Ascending aorta (tissue), 2 donors: ENCODE data around the gene PCSK7. TPM values are rescaled to one million over a fixed set of nuclear protein-coding genes. Genes with fewer than 3 reads are reported as not detected.

Source experiments
- DNase-seq, 2 donors: peaks; one replicate each; pipeline ENCODE4 v3.0.0-alpha.2; 2019; ENCODE audit warnings: low spot score in 2 of 2
- H3K27ac ChIP-seq, 2 donors: fragments of 200-600 bp; sonication (generic); one replicate each; pipeline ENCODE4 v1.5.1; 2016 to 2017; ENCODE audit warnings: mild to moderate bottlenecking in 1 of 2
- H3K27me3 ChIP-seq: fragments of 200-600 bp; sonication (generic); one replicate; pipeline ENCODE4 v1.5.1; 2017
- H3K36me3 ChIP-seq, 2 donors: fragments of 200-600 bp; sonication (generic); one replicate each; pipeline ENCODE4 v1.5.1; 2016
- H3K4me1 ChIP-seq, 2 donors: fragments of 200-600 bp; sonication (generic); one replicate each; pipeline ENCODE4 v1.5.1; 2016 to 2017; ENCODE audit warnings: mild to moderate bottlenecking in 1 of 2
- H3K4me3 ChIP-seq, 2 donors: fragments of 200-600 bp; sonication (generic); one replicate each; pipeline ENCODE4 v1.5.1; 2016 to 2017; ENCODE audit warnings: mild to moderate bottlenecking in 1 of 2
- H3K9me3 ChIP-seq, 2 donors: fragments of 200-600 bp; sonication (generic); one replicate each; pipeline ENCODE4 v1.5.1; 2016
- CTCF ChIP-seq, 3 experiments: fragments of 200-600 bp in 2 of 3; fragments of 450-650 bp in 1 of 3; sonication (generic) in 2 of 3; IDR thresholded peaks; one replicate each; pipeline ENCODE4 v1.5.1; 2016 to 2019; ENCODE audit warnings: antibody characterized with exemption in 3 of 3, mild to moderate bottlenecking in 1 of 3, moderate library complexity in 1 of 3
- intact Hi-C: fragments of 100-400 bp; cut with DNase I; formaldehyde crosslinking; loops from one replicate; pipeline ENCODE4 v1.15.1; 2023
- total RNA-seq: library from RNA; depleted of rRNA; stranded (reverse); fragments of >200 nt; gene quantifications from one replicate; pipeline ENCODE4 v1.1.0, GENCODE V29; 2016

PCSK7 gene
- total RNA-seq, 1 donor from 2014 or later, result 112 TPM

- Histone ChIP-seq H3K36me3 (peaks cover 24 to 38% of the 10 kb centered on the region in 2 donors), H3K27me3 (no peaks in the 10 kb centered on the region), H3K4me3 (peak overlapping the region in 1 of 2 donors; percentile 97), H3K9me3 (no peaks in the 10 kb centered on the region), H3K27ac (no peak overlapping the region), H3K4me1 (peaks cover 14 to 28% of the 10 kb centered on the region in 2 donors)
- intact Hi-C loops, result loop anchor here (1.0 kb wide), 1 partner anchor 44 kb away; no protein-coding TSS in a partner anchor
- no peak for TF ChIP-seq CTCF (IDR thresholded peaks at IDR 0.05)
- DNase-seq, result no peak
Observed at GRCh38 chr11:117181586-117182550, 50.0 kb downstream of the PCSK7 start.

- DNase-seq, result peak in 1 of 2 donors; percentile 90
- Histone ChIP-seq H3K36me3 (peaks cover 18 to 33% of the 10 kb centered on the region in 2 donors), H3K4me1 (peaks cover 14 to 28% of the 10 kb centered on the region in 2 donors), H3K9me3 (no peaks in the 10 kb centered on the region), H3K27me3 (no peaks in the 10 kb centered on the region), H3K4me3 (peak overlapping the region; percentile 28 to 97), H3K27ac (peak overlapping the region; percentile 98 to 99)
- peak; percentile 74 to 76 (median 76) for TF ChIP-seq CTCF (IDR thresholded peaks at IDR 0.05)
- intact Hi-C loops, result loop anchor here (1.0 kb wide), 1 partner anchor 45 kb away; no protein-coding TSS in a partner anchor
Observed at GRCh38 chr11:117180661-117181585, 51.0 kb downstream of the PCSK7 start.

- intact Hi-C loops, result no loop called here
- peaks cover 14 to 28% of the 10 kb centered on the region in 2 donors for H3K4me1 ChIP-seq
- peak overlapping the region; percentile 98 to 99 for H3K27ac ChIP-seq
- no peaks in the 10 kb centered on the region for H3K27me3 ChIP-seq
- H3K4me3 ChIP-seq, result peak overlapping the region; percentile 84 to 97
- TF ChIP-seq CTCF (IDR thresholded peaks at IDR 0.05), result no peak
- H3K9me3 ChIP-seq, result no peaks in the 10 kb centered on the region
- no peak for DNase-seq
- H3K36me3 ChIP-seq, result peaks cover 16 to 25% of the 10 kb centered on the region in 2 donors
Observed at GRCh38 chr11:117180020-117180419, 51.9 kb downstream of the PCSK7 start.

- Histone ChIP-seq H3K4me1 (peaks cover 14 to 28% of the 10 kb centered on the region in 2 donors), H3K9me3 (no peaks in the 10 kb centered on the region), H3K27ac (peak overlapping the region; percentile 98 to 99), H3K4me3 (peak overlapping the region; percentile 84 to 97), H3K27me3 (no peaks in the 10 kb centered on the region), H3K36me3 (peaks cover 16 to 25% of the 10 kb centered on the region in 2 donors)
- peak in 1 of 2 donors; percentile 74 for DNase-seq
- intact Hi-C loops, result loop anchor here (2.0 to 10.0 kb wide), 3 partner anchors 53 to 1258 kb away; partner anchors contain the start of genes BACE1, KMT2A, PCSK7 and RNF214
- TF ChIP-seq CTCF (IDR thresholded peaks at IDR 0.05), result no peak
Observed at GRCh38 chr11:117179048-117179999, 52.5 kb downstream of the PCSK7 start.
